Neural progenitor cell (in vitro differentiated cells): ENCODE results near the gene UQCR11. TPM values are rescaled to one million over a fixed set of nuclear protein-coding genes. Genes with fewer than 3 reads are reported as not detected.

Source experiments
- DNase-seq: peaks from one replicate; pipeline ENCODE4 v3.0.0-alpha.2; 2016; ENCODE audit warnings: low spot score
- H2AFZ ChIP-seq: fragments of 200-600 bp; sonication (generic); replicated peaks from 2 replicates; pipeline ENCODE4 v1.6.1; 2016; ENCODE audit warnings: antibody characterized with exemption
- H3F3A ChIP-seq: fragments of 200-600 bp; sonication (generic); 2 replicates; pipeline ENCODE4 v1.6.1; 2016; ENCODE audit warnings: antibody characterized with exemption, low read depth
- H3K27ac ChIP-seq: fragments of 200-600 bp; sonication (generic); 2 replicates; pipeline ENCODE4 v1.5.1; 2016; ENCODE audit warnings: mild to moderate bottlenecking
- H3K27me3 ChIP-seq: fragments of 200-600 bp; sonication (generic); 2 replicates; pipeline ENCODE4 v1.6.1; 2016; ENCODE audit warnings: mild to moderate bottlenecking, moderate library complexity
- H3K36me3 ChIP-seq: fragments of 200-600 bp; sonication (generic); 2 replicates; pipeline ENCODE4 v1.5.1; 2016
- H3K4me1 ChIP-seq: fragments of 200-600 bp; sonication (generic); 2 replicates; pipeline ENCODE4 v1.6.1; 2016; ENCODE audit warnings: mixed run types
- H3K4me2 ChIP-seq: fragments of 200-600 bp; sonication (generic); 2 replicates; pipeline ENCODE4 v1.6.1; 2016
- H3K4me3 ChIP-seq: fragments of 200-600 bp; sonication (generic); 2 replicates; pipeline ENCODE4 v1.5.1; 2016
- H3K79me2 ChIP-seq: fragments of 200-600 bp; sonication (generic); 2 replicates; pipeline ENCODE4 v1.6.1; 2016; ENCODE audit warnings: low read depth
- H3K9ac ChIP-seq: fragments of 200-600 bp; sonication (generic); 2 replicates; pipeline ENCODE4 v1.6.1; 2016
- H3K9me3 ChIP-seq: fragments of 200-600 bp; sonication (generic); 2 replicates; pipeline ENCODE4 v1.5.1; 2016; ENCODE audit warnings: low read depth
- H4K20me1 ChIP-seq: fragments of 200-600 bp; sonication (generic); 2 replicates; pipeline ENCODE4 v1.6.1; 2016; ENCODE audit warnings: low read depth
- H3K27ac Mint-ChIP-seq: 3 replicates; pipeline ENCODE4 v1.8.0; 2021; ENCODE audit warnings: mixed read lengths
- H3K27me3 Mint-ChIP-seq: 2 replicates; pipeline ENCODE4 v1.8.0; 2022; ENCODE audit warnings: low read depth, mild to moderate bottlenecking, inconsistent platforms, moderate library complexity, mixed read lengths; ENCODE audit not compliant: insufficient read depth
- H3K36me3 Mint-ChIP-seq: 3 replicates; pipeline ENCODE4 v1.8.0; 2021; ENCODE audit warnings: mixed read lengths
- H3K4me1 Mint-ChIP-seq: 3 replicates; pipeline ENCODE4 v1.8.0; 2021; ENCODE audit warnings: mixed read lengths
- H3K4me3 Mint-ChIP-seq: 3 replicates; pipeline ENCODE4 v1.8.0; 2021; ENCODE audit warnings: mild to moderate bottlenecking, moderate library complexity, mixed read lengths
- H3K9me3 Mint-ChIP-seq: 3 replicates; pipeline ENCODE4 v1.8.0; 2020; ENCODE audit warnings: mixed read lengths
- EZH2 ChIP-seq: fragments of 200-600 bp; sonication (generic); IDR thresholded peaks from 2 replicates; pipeline ENCODE4 v1.6.1; 2017; ENCODE audit warnings: antibody characterized with exemption, mild to moderate bottlenecking, moderate library complexity
- EZH2phosphoT487 ChIP-seq: fragments of 200-600 bp; sonication (generic); IDR thresholded peaks from 2 replicates; pipeline ENCODE4 v1.6.1; 2017; ENCODE audit warnings: antibody characterized with exemption
- total RNA-seq: library from RNA; depleted of rRNA; stranded (reverse); fragments of >200 nt; gene quantifications from 2 replicates; pipeline ENCODE4 v1.2.3, GENCODE V29; 2015; ENCODE audit warnings: low replicate concordance
- TF ChIP-seq, protein P1 (sequence below): fragments of 200-600 bp; sonication (generic); IDR thresholded peaks from 2 replicates; pipeline ENCODE4 v1.5.1; 2017; ENCODE audit warnings: antibody characterized with exemption, mild to moderate bottlenecking

UQCR11 gene
- total RNA-seq, 1 donor from 2014 or later = 37.4 TPM

DNA sequence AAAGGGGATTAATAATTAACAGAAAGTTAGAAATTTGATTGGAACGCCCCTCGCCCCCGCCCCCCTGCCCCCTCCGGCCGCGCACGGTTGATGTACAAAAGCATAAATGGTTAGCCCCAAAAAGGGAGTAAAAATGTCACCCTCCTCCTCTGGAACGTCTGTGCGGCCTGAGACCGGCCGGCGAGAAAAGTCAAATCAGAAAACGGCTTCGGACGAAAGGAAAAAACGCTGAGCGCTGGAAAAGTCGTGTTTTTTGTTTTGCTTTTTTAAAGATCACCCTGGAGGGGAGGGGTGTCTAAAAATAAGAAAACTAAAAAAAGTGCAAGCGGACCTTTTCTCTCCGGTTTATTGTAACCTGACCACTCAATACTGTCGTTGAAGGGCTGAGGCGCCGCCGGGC lies 50.3 kb downstream of the UQCR11 start:
- Histone ChIP-seq H3K36me3 (no peaks in the 10 kb centered on the region), H3K9ac (no peak overlapping the region), H3K27ac (no peak overlapping the region), H3K4me2 (no peak overlapping the region), H3K4me1 (no peaks in the 10 kb centered on the region), H3K9me3 (no peaks in the 10 kb centered on the region), H4K20me1 (peaks cover 50% of the 10 kb centered on the region), H3F3A (peaks cover 11% of the 10 kb centered on the region), H3K79me2 (peaks cover 32% of the 10 kb centered on the region), H3K4me3 (no peak overlapping the region), H3K27me3 (no peaks in the 10 kb centered on the region), H2AFZ (no peak overlapping the region)
- Mint-ChIP-seq H3K9me3 (no peaks in the 10 kb centered on the region), H3K36me3 (peaks cover 6% of the 10 kb centered on the region), H3K4me1 (peaks cover 14% of the 10 kb centered on the region), H3K27me3 (peaks cover 7% of the 10 kb centered on the region), H3K27ac (no peak overlapping the region), H3K4me3 (no peak overlapping the region)
- no peak for DNase-seq
- TF ChIP-seq, protein P1, sequence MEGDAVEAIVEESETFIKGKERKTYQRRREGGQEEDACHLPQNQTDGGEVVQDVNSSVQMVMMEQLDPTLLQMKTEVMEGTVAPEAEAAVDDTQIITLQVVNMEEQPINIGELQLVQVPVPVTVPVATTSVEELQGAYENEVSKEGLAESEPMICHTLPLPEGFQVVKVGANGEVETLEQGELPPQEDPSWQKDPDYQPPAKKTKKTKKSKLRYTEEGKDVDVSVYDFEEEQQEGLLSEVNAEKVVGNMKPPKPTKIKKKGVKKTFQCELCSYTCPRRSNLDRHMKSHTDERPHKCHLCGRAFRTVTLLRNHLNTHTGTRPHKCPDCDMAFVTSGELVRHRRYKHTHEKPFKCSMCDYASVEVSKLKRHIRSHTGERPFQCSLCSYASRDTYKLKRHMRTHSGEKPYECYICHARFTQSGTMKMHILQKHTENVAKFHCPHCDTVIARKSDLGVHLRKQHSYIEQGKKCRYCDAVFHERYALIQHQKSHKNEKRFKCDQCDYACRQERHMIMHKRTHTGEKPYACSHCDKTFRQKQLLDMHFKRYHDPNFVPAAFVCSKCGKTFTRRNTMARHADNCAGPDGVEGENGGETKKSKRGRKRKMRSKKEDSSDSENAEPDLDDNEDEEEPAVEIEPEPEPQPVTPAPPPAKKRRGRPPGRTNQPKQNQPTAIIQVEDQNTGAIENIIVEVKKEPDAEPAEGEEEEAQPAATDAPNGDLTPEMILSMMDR = no peak
- TF ChIP-seq EZH2phosphoT487 (no peak), EZH2 (no peak)

DNA sequence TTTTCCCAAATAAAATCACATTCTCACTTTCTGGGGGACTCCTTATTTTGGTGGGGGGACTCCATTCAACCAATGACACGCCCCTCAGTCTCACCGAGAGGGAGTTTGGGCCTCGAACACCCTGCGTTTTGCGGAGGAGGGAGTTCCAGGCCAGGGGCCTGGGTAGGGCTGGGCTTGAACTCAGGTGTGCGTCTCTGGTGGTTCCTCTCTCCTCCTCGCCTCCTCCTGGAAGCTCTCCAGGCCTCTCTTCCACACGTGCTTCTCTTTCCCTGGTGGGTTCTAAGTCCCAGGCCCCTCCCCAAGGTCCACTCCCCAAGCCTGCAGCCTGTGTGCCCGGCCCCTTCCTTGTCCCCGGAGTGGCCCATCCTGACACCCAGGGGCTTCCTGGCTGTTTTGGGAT lies 51.8 kb downstream of the UQCR11 start:
- Histone ChIP-seq H3K9me3 (no peaks in the 10 kb centered on the region), H3K27me3 (no peaks in the 10 kb centered on the region), H3K27ac (no peak overlapping the region), H2AFZ (no peak overlapping the region), H3K36me3 (no peaks in the 10 kb centered on the region), H3K4me2 (no peak overlapping the region), H4K20me1 (peaks cover 35% of the 10 kb centered on the region), H3F3A (peaks cover 9% of the 10 kb centered on the region), H3K4me3 (no peak overlapping the region), H3K9ac (no peak overlapping the region), H3K4me1 (no peaks in the 10 kb centered on the region), H3K79me2 (peaks cover 17% of the 10 kb centered on the region)
- Mint-ChIP-seq H3K36me3 (peaks cover 4% of the 10 kb centered on the region), H3K4me3 (no peak overlapping the region), H3K27ac (no peak overlapping the region), H3K4me1 (peaks cover 5% of the 10 kb centered on the region), H3K27me3 (peaks cover 9% of the 10 kb centered on the region), H3K9me3 (no peaks in the 10 kb centered on the region)
- DNase-seq = no peak
- TF ChIP-seq EZH2 = no peak
- TF ChIP-seq, protein P1 = no peak

DNA sequence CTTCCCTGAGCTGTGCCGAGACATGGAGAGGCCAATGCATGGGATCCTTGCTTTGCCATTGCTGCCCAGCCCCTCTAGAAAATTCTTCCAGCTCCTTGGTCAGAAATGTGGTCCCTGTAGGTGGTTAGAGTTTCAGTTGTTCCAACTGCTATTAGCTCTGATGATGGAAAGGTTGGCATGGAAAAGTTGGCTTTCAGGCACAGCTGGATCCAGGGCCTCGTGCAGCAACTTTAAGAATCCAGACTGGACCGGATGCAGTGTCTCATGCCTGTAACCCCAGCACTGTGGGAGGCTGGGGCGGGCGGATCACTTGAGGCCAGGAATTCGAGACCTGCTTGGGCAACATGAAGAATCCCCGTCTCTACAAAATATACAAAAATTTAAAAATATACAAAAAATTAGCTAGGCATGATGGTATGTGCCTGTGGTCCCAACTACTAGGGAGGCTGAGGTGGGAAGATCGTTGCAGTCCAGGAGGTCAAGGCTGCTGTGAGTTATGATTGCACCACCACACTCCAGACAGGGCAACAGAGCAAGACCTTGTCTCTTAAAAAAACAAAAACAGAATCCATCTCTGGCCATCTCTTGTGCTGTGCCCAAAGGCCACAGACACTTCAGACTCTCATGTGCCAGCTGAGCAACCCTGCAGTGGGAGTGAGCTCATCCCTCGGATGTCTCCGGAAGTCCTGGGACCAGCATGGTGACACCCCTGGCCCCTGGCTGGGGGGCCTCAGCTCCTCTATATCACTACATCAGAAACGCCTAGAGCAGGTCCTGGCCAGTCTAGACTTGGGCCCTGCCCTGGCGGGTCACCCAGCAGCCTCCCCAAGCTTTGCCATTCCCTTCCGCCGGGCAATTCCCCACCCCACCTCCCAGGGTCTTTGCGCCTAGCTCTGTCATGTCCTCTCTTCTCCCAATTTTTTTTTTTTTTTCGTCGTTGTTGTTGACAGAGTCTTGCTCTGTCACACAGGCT lies 53.9 kb downstream of the UQCR11 start:
- H3K9me3 ChIP-seq = no peaks in the 10 kb centered on the region
- H3K27me3 ChIP-seq = no peaks in the 10 kb centered on the region
- no peaks in the 10 kb centered on the region for H3K79me2 ChIP-seq
- H3F3A ChIP-seq = peaks cover 12% of the 10 kb centered on the region
- no peak overlapping the region for H3K4me3 Mint-ChIP-seq
- no peak for TF ChIP-seq EZH2
- TF ChIP-seq, protein P1 = no peak
- no peak for TF ChIP-seq EZH2phosphoT487
- DNase-seq = no peak
- H3K27ac Mint-ChIP-seq = no peak overlapping the region
- no peaks in the 10 kb centered on the region for H3K36me3 ChIP-seq
- no peaks in the 10 kb centered on the region for H3K4me1 ChIP-seq
- no peak overlapping the region for H3K4me3 ChIP-seq
- H3K9ac ChIP-seq = no peak overlapping the region
- H2AFZ ChIP-seq = no peak overlapping the region
- peaks cover 2% of the 10 kb centered on the region for H3K36me3 Mint-ChIP-seq
- H4K20me1 ChIP-seq = peaks cover 15% of the 10 kb centered on the region
- H3K27ac ChIP-seq = no peak overlapping the region
- no peak overlapping the region for H3K4me2 ChIP-seq
- no peaks in the 10 kb centered on the region for H3K4me1 Mint-ChIP-seq
- peaks cover 10% of the 10 kb centered on the region for H3K27me3 Mint-ChIP-seq
- no peaks in the 10 kb centered on the region for H3K9me3 Mint-ChIP-seq
